ENCODE measurements around the gene TICAM1.
"Not testable (repeated sequence)": the region's sequence is repeated elsewhere in the genome, so short reads cannot be mapped to it uniquely, and the experiment has no call there.

Gene TICAM1

DNA sequence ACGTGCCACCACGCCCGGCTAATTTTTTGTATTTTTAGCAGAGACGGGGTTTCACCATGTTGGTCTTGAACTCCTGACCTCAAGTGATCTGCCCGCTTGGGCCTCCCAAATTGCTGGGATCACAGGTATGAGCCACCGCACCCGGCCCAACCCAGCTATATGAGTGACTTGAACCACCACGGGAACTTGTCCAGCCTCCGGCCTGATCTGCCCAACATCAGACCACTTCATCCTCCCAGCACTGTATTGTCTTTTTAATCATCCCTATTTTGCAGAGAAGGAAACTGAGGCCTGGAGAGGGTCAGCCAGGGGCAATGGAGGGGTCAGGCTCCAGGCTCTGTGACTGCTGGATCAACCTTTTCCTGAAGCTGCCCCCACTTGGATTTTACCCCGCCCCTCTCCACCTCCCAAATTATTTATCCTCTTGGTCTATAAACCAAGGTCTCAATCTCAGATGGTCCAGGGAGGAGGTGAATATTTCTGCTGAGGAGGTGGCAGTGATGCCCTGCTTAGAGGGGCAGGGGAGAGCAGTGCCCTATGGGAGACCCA lies 36.8 kb upstream of the TICAM1 start:
- no peak overlapping the region for H3K9ac ChIP-seq (ENCODE audit: insufficient read length, low read depth)

DNA sequence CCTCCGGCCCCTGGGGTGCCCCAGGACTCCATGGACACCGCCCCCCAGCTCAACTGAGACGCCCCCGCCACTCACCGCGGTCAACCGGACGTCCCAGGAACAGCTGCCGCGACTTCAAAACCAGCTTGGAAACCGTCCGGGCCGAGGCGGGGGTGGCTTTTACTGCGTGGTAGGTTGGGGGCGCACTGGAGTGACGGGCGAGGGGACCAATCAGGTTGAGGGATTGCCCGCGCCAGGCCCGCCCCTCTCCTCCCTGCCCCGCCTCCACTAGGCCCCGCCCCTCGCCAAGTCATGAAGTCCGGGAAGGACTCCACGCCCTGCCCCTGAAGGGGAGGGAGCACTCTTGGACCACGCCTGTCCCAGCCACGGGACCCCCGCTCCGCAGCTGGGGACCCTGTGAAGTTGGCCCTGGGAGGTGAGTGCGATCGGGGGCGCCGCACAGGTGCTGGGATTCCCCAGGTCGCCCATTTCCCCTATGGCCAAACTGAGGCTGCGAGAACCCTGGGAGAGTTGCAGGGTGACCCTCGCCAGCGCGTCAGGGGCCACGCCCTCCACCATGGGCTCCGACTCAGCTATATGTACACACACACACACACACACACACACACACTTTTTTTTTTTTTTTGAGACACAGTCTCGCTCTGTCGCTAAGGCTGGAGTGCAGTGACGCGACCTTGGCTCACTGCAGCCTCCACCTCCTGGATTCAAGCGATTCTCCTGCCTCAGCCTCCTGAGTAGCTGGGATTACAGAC lies 36.2 kb upstream of the TICAM1 start, which contains the start of gene PLIN3:
TSS of gene PLIN3 (minus strand) at position 134 of the 752 bp plus-strand sequence. CDS start 6,273 bp downstream, outside the sequence.
- peak; percentile 94 for DNase-seq (ENCODE audit: low read depth, low spot score)
- TF ChIP-seq ZNF274 (IDR thresholded peaks at IDR 0.05; ENCODE audit: low read depth, low read length): no peak
- no peak for TF ChIP-seq SUZ12 (IDR thresholded peaks at IDR 0.05; ENCODE audit: extremely low read depth, insufficient read depth, insufficient read length)
- TF ChIP-seq YY1 (IDR thresholded peaks at IDR 0.05; ENCODE audit: insufficient read depth, insufficient read length): no peak
- Histone ChIP-seq H3K4me3 (ENCODE audit: insufficient read length, low read depth) (peak within 1 kb of the TSS; percentile 83), H3K27me3 (ENCODE audit: insufficient read depth, insufficient read length) (no peaks in the 10 kb centered on the region), H3K9me3 (ENCODE audit: insufficient read depth, low read length) (no peaks in the 10 kb centered on the region), H3K4me1 (ENCODE audit: insufficient read depth, insufficient read length) (peaks cover 7% of the 10 kb centered on the region), H3K36me3 (ENCODE audit: insufficient read depth, insufficient read length, low read length) (peaks cover 13% of the 10 kb centered on the region), H3K9ac (ENCODE audit: insufficient read length, low read depth) (peak within 1 kb of the TSS; percentile 87)

More for the DNA sequence above, 36.8 kb upstream of the TICAM1 start:
- Histone ChIP-seq H3K4me3 (ENCODE audit: insufficient read length, low read depth) (no peak overlapping the region), H3K9me3 (ENCODE audit: insufficient read depth, low read length) (no peaks in the 10 kb centered on the region), H3K36me3 (ENCODE audit: insufficient read depth, insufficient read length, low read length) (peaks cover 13% of the 10 kb centered on the region), H3K4me1 (ENCODE audit: insufficient read depth, insufficient read length) (peaks cover 7% of the 10 kb centered on the region), H3K27me3 (ENCODE audit: insufficient read depth, insufficient read length) (no peaks in the 10 kb centered on the region)
- no peak for DNase-seq (ENCODE audit: low read depth, low spot score)
- TF ChIP-seq SUZ12 (IDR thresholded peaks at IDR 0.05; ENCODE audit: extremely low read depth, insufficient read depth, insufficient read length) (no peak), ZNF274 (IDR thresholded peaks at IDR 0.05; ENCODE audit: low read depth, low read length) (no peak), YY1 (IDR thresholded peaks at IDR 0.05; ENCODE audit: insufficient read depth, insufficient read length) (no peak)

- peak; percentile 33 for DNase-seq (ENCODE audit: low read depth, low spot score)
Measured at GRCh38 chr19:4866595-4867424, 35.3 kb upstream of the TICAM1 start.

DNA sequence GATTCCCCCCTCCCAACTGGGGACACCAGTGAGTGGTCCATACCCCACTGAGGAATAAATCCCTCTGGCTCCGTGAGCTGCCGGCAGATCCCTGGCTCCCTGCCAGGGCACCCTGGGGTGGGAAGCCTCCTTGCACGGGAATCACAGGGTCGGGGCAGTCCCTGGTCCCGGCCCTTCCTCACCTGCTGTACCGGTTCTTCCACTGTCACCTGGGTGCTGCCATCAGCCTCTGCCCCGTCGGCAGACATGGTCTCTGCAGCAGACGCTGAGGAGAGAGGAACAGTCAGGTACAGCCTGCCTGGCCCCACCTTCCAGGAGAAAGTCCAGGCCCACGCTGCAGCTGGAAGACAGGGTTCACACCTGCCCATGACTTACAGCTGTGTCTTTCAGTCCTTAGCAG lies 29.6 kb upstream of the TICAM1 start:
- Histone ChIP-seq H3K4me1 (ENCODE audit: insufficient read depth, insufficient read length) (peaks cover 8% of the 10 kb centered on the region), H3K36me3 (ENCODE audit: insufficient read depth, insufficient read length, low read length) (peaks cover 56% of the 10 kb centered on the region), H3K9me3 (ENCODE audit: insufficient read depth, low read length) (no peaks in the 10 kb centered on the region), H3K9ac (ENCODE audit: insufficient read length, low read depth) (no peak overlapping the region), H3K4me3 (ENCODE audit: insufficient read length, low read depth) (no peak overlapping the region), H3K27me3 (ENCODE audit: insufficient read depth, insufficient read length) (no peaks in the 10 kb centered on the region)
- no peak for DNase-seq (ENCODE audit: low read depth, low spot score)
- TF ChIP-seq YY1 (IDR thresholded peaks at IDR 0.05; ENCODE audit: insufficient read depth, insufficient read length) (no peak), SUZ12 (IDR thresholded peaks at IDR 0.05; ENCODE audit: extremely low read depth, insufficient read depth, insufficient read length) (no peak), ZNF274 (IDR thresholded peaks at IDR 0.05; ENCODE audit: low read depth, low read length) (no peak)

More at GRCh38 chr19:4866595-4867424, 35.3 kb upstream of the TICAM1 start:
- Histone ChIP-seq H3K4me3 (ENCODE audit: insufficient read length, low read depth) (peak overlapping the region; percentile 83), H3K27me3 (ENCODE audit: insufficient read depth, insufficient read length) (no peaks in the 10 kb centered on the region), H3K9me3 (ENCODE audit: insufficient read depth, low read length) (no peaks in the 10 kb centered on the region), H3K36me3 (ENCODE audit: insufficient read depth, insufficient read length, low read length) (peaks cover 20% of the 10 kb centered on the region), H3K4me1 (ENCODE audit: insufficient read depth, insufficient read length) (peaks cover 7% of the 10 kb centered on the region), H3K9ac (ENCODE audit: insufficient read length, low read depth) (peak overlapping the region; percentile 87)
- no peak for TF ChIP-seq ZNF274 (IDR thresholded peaks at IDR 0.05; ENCODE audit: low read depth, low read length)
- no peak for TF ChIP-seq SUZ12 (IDR thresholded peaks at IDR 0.05; ENCODE audit: extremely low read depth, insufficient read depth, insufficient read length)
- TF ChIP-seq YY1 (IDR thresholded peaks at IDR 0.05; ENCODE audit: insufficient read depth, insufficient read length): no peak

DNA sequence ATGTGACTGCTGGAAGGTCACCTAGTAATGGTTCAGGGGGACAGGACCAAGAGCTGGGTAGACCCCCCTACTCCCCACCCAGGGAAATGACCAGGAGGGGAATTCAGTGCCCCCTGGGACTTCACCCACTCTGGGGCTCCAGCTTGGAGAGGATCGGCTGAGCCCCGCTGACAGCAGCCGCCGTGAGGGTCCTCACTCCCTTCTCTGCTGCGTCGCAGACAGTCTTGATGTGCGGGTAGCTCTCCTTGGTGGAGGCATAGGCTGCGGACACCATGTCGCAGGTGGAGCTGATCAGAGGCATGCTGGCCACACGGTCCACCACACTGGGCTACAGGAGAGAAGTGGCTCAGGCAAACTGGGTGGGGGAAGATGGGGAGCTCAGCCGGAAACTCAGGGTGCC lies 28.2 kb upstream of the TICAM1 start:
- H3K27me3 ChIP-seq (ENCODE audit: insufficient read depth, insufficient read length): no peaks in the 10 kb centered on the region
- peaks cover 8% of the 10 kb centered on the region for H3K4me1 ChIP-seq (ENCODE audit: insufficient read depth, insufficient read length)
- no peak overlapping the region for H3K4me3 ChIP-seq (ENCODE audit: insufficient read length, low read depth)
- peak overlapping the region; percentile 26 for H3K9ac ChIP-seq (ENCODE audit: insufficient read length, low read depth)
- TF ChIP-seq SUZ12 (IDR thresholded peaks at IDR 0.05; ENCODE audit: extremely low read depth, insufficient read depth, insufficient read length) (no peak), YY1 (IDR thresholded peaks at IDR 0.05; ENCODE audit: insufficient read depth, insufficient read length) (no peak), ZNF274 (IDR thresholded peaks at IDR 0.05; ENCODE audit: low read depth, low read length) (no peak)
- no peak for DNase-seq (ENCODE audit: low read depth, low spot score)
- peaks cover 63% of the 10 kb centered on the region for H3K36me3 ChIP-seq (ENCODE audit: insufficient read depth, insufficient read length, low read length)
- H3K9me3 ChIP-seq (ENCODE audit: insufficient read depth, low read length): no peaks in the 10 kb centered on the region

GRCh38 chr19:4856468-4856867 lies 25.0 kb upstream of the TICAM1 start:
- H3K36me3 ChIP-seq (ENCODE audit: insufficient read depth, insufficient read length, low read length): peaks cover 78% of the 10 kb centered on the region
- H3K27me3 ChIP-seq (ENCODE audit: insufficient read depth, insufficient read length); H3K9me3 ChIP-seq (ENCODE audit: insufficient read depth, low read length); H3K4me3 ChIP-seq (ENCODE audit: insufficient read length, low read depth); H3K9ac ChIP-seq (ENCODE audit: insufficient read length, low read depth); DNase-seq (ENCODE audit: low read depth, low spot score): not testable (repeated sequence)
- peaks cover 10% of the 10 kb centered on the region for H3K4me1 ChIP-seq (ENCODE audit: insufficient read depth, insufficient read length)

DNA sequence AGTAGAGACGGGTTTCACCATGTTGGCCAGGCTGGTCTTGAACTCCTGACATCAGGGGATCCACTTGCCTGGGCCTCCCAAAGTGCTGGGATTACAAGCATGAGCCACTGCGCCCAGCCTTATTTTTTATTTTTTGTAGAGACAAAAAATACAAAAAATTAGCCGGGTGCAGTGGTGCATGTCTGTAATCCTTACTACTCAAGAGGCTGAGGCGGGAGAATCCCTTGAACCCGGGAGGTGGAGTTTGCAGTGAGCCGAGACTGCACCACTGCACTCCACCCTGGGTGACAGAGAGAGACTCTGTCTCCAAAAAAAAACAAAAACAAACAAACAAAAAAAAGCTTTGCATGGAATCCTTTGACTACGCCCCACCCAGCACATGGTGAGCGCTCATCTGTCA lies 22.0 kb upstream of the TICAM1 start:
- H3K27me3 ChIP-seq (ENCODE audit: insufficient read depth, insufficient read length); H3K4me3 ChIP-seq (ENCODE audit: insufficient read length, low read depth); H3K9ac ChIP-seq (ENCODE audit: insufficient read length, low read depth); DNase-seq (ENCODE audit: low read depth, low spot score); H3K9me3 ChIP-seq (ENCODE audit: insufficient read depth, low read length); H3K4me1 ChIP-seq (ENCODE audit: insufficient read depth, insufficient read length): not testable (repeated sequence)
- H3K36me3 ChIP-seq (ENCODE audit: insufficient read depth, insufficient read length, low read length): peaks cover 74% of the 10 kb centered on the region

Data from NT2/D1 (cell line).